GM19395 (cell line): ENCODE measurements around the gene ATXN7L1.

ENCODE experiments used
- ATAC-seq: cut with Tn5 transposase; IDR thresholded peaks from one replicate; pipeline ENCODE4 v1.9.1; 2021; ENCODE audit warnings: mild to moderate bottlenecking, moderate library complexity; ENCODE audit not compliant: unreplicated experiment

ATXN7L1 gene

DNA sequence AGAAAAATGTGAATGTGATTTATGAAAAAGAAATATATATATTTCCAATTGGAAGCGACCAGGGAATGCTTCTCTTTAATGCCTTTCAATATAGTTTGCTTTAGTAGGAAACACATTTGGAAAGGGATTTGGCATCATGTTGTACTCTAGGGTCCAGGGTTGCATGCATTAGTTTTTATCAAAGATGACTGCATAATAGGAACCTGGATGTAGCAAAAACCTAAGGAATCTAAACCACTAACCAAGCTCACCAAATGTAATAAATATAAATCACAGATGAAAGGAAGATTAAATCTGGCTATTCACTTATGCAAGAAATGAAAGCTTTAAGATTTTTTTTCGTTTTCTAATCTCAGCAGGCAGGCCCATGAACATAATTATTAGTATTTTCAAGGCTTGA, 120.0 kb downstream of the ATXN7L1 start:
- ATAC-seq, result no peak

DNA sequence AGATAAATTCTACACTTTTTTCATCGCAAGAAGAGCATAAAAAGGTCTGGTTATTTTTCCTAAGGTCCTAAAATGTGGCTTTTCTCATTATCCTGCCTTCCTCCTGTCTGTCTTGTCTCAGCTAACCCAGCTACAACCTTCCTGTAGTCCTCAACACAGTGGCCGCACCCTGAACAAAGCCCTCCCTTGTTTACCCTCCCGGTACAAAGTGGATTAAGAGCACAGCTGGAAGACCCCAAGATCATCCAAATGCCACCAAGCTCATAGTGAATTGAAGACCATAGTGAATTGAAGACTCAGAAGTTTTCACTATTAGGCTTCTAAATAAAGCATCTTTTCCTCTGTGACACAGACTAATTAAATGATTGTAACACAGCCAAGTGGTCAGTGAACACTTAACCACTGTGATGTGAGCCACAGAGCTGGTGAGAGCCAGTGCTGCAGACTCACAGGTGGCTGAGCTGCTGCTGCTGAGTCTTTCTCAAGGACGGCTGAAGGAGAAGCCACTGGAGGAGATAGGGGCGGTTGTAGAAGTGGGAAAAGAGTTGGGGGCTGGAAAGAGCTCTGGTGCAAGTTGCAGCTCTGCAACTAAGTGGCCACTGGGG, 123.6 kb downstream of the ATXN7L1 start:
- no peak for ATAC-seq

DNA sequence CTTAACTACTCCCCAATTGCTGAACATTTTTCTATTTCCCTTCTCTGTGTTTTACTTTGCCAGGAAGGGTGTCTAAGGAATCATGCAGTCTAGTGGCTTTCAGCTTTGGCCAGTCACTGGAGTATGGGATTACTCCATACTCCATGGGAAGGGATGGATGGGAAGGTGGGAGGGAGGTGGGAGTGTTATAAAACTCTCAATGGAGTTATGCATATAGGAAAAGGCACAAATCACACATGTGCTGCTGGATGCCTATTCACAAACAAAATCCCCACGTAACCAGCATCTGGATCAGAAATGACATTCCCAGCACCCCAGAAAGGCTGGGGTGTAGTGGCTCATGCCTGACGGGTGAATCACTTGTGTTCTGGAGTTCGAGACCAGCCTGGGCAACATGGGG, 125.3 kb downstream of the ATXN7L1 start:
- ATAC-seq, result no peak

DNA sequence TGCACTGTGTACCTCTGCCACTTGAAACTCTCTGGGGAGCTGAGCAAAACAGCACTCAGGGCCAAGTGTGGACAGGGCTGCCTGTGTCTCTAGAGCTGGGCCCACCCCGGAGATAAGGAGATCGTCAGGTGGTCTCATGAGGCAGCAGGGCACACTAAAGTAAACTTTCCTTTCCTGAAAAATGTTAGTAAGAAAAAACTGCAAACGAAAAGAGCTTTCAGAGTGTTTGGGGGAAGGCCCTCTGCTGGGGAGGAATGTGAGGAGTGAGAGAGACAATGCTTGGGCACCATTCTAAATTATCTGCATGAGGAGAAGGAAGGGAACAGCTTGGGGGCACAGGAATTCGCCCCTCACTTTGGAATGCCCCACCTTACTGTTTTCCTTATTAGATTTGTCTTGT, 127.7 kb downstream of the ATXN7L1 start:
- ATAC-seq, result no peak

DNA sequence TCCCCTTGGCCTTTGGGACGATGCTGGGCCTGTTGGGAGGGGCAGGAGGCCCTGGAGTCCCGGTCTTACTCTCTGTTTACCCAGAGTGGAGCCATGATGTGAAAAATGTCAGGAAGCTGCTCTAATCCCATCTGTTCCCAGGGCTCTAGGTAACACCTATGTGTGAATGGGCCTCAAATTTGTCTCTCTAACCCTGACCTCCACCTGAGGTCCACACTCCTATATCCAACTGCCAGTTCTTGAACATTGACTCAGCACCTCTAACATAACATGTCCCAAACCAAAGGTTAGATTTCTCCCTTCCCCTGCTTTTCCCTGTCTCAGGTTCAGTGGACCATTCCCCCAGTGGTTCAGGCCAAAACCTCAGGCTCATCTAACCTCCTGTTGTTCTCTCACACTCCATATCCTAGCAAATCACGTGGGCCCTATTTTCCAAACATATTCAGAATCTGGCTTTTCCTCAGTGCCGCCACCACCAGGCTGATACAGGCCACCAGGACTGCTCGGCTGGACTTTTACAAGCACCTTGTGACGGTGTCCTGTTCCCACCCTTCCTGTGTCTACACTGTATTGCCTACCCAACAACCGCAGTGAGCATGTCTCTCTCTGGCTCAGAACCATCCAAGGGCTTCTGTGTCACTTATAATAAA, 130.6 kb downstream of the ATXN7L1 start:
- ATAC-seq, result no peak

DNA sequence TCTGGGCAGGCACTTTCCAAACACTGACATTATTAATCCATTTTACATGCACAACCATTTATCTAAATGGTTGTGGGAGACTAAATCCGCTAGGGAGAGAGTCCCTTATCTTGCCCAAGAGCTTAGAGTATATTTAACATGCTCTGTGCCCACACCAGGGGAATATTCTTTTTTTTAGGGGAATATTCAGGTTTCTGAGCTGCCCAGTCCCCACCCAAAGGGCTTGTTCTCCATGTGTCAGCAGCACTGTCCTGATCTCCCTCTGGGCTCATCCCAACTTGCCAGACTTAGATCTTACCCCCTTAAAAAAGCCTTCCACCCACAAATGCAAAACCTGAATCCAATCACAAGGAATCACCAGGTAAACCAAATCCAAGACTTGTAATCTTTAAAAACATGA, 132.1 kb downstream of the ATXN7L1 start:
- no peak for ATAC-seq

DNA sequence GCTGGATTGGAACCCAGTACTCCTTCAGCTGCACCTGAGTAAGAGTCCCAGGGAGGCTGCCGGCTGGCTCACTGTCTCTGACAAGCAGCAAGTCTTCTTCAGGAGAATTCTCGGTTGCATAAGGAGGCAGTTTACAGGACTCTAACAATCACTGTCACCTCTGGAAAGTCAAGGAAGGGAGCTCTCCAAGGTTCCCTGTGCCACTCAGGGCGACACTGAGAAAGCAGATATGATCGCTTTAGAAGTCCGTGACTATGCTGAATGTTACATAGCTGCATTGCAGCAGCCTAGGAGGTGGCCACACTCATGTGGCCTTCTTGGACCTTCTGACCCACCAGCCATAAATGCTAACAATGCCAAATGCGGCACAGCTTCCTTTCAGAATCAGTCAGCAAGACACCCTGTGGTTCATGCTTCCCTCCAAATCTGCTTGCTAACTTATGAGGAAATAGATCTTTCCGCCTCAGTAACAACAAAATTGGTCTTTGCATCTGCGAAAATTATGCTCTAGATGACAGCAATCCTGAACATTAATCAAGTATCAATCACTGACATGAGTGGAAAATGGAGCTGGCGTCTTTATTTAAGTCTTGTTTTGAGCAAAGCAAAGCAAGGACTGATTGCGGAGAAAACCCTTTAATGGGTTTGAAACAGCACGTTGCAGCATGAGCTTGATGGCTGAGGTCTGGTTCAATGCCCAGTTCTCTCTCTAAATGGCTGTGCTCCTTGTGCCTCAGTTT, 132.9 kb downstream of the ATXN7L1 start:
- no peak for ATAC-seq

DNA sequence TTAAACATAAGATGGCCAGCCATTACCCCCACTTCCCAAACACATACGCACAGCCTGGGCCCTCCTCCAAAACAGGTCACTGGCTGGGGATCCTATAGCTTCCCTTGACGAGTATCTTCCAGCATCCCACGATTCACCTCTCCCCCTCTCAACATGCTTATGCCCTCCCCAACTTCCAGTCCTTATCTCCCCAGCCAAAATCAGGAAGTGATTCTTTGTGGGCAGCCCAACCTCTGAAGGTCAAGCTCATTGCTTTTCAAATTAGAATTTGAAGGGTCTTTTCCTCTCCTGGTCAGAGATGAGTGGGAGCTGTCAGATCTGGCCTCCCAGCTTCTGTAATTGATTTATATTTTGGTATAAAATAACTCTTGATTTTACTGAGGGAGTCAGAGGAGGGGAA, 133.6 kb downstream of the ATXN7L1 start:
- no peak for ATAC-seq

DNA sequence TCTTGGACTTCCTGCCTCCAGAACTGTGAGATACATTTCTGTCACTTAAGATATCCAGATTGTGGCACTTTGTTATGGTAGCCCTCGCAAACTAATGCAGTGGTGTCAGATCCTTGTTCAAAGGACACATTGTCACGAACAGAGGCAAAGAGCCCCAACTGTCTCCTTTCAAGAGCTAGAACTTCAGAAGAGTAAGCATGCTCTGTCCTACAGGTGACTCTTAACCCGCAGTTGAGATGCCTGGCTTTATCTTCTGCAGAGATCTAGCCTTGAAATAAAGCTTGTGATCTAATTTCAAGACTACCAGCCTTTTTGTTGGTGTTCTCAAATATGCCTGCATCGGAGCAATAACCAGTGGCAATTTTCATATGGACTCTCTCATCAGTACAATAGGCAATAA, 134.4 kb downstream of the ATXN7L1 start:
- no peak for ATAC-seq

DNA sequence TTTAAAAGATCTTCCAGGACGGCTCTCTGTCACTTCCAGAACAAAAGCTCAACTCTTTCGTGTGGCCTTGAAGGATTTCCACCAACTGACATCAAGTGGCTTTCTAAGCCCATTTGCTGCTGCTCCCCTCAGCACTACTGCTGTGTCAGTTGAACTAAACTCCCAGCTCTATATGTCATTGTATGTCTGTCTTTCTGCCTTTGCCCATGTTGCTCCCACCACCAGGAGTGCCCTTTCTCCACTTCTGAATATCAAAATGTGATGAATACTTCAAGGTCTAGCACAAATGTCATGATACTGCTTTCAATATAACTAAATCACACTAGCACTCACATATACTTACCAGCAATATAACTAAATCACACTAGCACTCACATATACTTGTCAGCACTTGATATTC, 138.3 kb downstream of the ATXN7L1 start:
- ATAC-seq, result no peak

DNA sequence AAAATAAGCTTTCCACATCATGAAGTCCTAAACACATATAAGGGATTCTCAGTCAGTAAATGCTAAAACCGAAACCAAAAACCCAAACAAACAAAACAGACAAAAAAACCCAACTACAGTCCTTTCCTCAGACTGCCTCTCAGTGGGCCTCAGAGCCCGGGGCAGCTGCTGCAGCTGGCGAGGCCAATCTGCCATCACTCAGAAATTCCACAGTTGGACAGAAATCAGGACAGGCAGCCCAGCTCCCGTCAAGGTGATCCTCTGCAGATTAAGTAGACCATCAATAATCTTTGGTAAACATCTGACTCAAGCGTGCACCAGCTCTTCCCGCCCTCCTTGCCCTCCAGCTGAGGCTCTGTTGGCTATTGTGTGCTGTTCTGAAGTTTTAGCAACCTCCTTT, 142.2 kb downstream of the ATXN7L1 start:
- ATAC-seq, result no peak

DNA sequence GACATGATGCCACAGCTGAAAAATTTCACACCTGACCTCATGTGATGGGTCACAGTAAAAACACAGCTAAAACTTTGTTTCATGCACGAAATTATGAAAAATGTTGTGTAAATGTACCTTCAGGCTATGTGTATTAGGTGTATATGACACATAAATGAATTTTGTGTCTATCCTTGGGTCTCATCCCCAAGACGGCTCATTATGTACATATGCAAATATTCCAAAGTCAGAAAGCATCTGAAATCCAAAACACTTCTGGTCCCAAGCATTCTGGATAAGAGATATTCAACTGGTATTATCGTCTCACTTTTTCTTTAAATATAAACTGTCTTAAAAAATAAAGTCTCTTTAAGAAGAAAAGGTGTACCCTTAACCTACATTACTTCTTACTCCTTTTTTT, 145.4 kb downstream of the ATXN7L1 start:
- ATAC-seq, result no peak

DNA sequence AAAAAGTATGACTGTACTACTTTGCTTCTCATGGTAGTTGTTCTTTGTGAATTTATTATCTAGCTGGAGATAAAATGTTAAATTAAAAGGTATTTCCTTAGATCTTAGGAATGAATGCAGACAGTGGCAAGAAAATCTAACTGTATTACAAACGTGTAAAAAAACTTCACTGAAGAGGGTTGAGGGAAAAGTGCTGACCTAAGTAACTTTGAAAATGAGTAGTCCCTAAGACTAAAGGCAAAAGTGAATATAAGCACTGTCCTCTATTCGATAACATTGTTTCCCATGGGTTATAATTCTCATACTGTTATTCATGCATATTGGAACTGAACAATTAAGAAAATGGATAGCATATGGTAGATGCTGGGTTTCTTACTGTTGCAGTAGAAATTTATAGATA, 148.4 kb downstream of the ATXN7L1 start:
- ATAC-seq, result no peak

DNA sequence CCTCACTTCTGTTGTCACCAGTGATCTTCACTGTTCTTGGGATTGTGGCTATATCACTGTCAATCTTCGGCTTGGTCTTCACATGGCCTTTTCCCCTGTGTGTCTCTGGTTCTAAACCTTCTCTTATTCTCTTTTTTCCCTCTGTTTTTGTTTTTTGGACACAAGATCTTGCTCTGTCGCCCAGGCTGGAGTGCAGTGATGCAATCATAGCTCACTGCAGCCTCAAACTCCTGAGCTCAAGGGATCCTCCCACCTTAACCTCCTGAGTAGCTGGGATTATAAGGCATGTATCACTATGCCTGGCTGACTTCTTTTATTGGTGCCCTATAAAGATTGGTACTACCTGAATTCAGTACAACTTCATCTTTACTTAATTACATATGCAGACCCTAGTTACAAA, 151.7 kb downstream of the ATXN7L1 start:
- ATAC-seq, result no peak

DNA sequence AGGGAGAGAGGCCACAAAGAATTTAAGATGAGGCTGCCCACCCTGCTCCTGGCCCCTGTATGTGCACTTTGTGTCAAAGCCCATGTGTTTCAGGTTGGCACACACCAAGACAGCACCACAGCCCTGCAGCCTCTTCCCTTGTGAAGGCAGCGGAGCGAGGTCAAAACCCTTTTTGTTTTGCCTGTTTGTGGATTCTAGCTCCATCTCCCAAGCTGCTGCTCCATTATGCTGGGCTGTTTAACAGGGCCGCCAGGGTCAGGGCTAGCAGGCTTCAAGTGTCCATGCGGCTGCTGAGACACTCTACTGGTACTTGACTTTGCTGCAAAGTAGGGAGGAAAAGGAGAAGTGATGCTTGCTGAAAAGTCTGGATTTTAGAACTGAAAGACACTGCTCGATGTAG, 152.8 kb downstream of the ATXN7L1 start:
- no peak for ATAC-seq

DNA sequence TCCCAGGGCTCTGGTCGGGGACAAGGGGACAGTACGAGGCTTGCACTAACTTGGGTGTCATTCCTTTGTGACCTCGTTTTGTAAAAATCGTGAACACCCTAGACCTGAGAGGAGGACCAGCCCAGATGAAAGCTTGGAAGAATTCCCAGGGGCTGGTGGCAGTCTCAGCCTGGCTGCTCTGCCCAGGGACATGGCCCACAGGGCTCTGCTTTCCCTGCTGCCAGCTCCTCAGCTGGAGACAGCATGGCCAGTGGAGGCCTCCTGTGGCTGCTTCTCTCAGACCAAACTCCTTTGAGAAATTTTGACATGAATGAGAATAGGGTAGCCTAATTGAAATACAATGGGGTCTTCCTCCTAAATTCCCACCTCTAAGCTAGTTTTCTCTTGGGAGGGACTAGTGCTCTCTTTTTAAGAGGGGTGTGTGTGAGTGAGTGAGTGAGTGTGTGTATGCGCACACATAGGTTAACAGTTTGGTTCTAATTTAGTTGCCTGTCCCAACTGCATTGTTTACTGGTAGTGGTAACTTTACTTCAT, 154.8 kb downstream of the ATXN7L1 start:
- ATAC-seq, result no peak

DNA sequence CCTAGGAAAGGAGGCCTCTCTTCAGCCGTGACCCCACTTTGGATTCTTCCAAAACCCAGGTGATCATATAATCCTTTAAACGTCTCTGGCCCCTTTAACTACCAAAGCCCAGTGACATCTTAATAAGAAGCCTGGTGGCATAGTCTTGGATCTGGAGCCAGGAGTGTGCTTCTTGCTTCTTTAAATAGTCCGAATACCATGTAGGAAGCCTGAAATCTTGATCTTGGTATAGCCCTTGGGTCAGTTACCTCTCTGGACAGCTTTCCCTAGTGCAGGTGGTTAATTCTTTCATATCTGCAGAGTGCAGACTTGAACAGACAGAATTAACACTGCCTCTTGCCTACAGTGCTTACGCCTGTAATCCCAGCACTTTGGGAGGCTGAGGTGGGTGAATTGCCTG, 156.5 kb downstream of the ATXN7L1 start:
- ATAC-seq, result no peak

DNA sequence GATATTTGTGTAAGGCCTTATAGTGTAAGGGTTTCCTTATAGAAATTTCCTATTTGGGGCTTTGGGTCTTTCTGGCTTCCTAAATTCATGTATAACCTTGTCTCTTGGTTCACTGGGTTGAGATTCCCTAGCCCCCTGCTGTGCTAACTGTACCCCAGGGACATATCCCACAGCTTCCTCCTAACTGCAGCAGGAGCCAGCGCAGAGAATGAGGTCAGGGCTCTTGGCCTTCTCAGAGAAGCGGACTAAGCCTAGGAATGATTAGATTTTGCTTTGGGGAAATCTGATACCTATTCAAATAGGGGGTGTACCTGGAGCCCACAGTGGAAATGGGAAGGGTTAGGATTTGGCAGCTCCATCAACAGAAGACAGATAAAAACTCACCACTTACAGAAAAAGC, 157.0 kb downstream of the ATXN7L1 start:
- no peak for ATAC-seq

DNA sequence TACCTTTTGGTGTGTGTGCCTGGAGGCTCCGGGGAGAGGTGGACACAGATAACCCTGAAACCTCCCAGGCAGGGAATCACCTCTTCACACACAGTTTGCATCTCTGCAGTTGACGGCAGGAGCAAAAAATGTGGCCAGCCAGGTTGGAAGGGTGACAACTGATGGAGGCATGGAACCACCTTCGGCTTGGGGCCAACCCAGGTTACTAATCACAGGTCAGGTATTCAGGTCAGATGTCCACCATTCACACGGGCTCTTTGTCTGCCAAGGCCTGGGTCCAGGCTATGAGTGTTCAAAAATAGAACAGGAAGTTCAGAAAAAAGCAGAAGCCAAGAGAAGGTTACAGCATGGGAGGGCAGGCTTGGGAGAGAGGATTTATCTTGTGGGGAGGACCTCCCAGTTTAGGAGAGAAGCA, 157.9 kb downstream of the ATXN7L1 start:
- ATAC-seq, result no peak

DNA sequence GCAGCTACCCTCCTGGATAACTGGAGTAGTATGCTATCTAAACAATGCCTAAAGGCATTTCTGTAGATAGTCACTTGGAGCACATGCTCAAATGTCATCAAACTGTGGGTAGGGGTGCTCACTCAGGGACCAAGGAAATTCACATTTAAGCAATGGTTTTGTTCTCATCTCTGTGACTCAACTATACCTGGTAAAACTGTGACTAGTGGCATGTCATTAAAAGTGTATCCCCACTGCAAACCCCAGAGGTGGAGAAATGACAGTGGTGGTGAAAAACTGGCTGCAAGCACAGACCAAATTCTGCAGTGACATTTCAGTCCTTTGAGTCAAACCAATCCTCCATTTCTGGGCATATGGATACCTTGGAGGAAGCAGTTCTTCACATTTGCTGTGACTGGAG, 160.9 kb downstream of the ATXN7L1 start:
- ATAC-seq, result no peak

DNA sequence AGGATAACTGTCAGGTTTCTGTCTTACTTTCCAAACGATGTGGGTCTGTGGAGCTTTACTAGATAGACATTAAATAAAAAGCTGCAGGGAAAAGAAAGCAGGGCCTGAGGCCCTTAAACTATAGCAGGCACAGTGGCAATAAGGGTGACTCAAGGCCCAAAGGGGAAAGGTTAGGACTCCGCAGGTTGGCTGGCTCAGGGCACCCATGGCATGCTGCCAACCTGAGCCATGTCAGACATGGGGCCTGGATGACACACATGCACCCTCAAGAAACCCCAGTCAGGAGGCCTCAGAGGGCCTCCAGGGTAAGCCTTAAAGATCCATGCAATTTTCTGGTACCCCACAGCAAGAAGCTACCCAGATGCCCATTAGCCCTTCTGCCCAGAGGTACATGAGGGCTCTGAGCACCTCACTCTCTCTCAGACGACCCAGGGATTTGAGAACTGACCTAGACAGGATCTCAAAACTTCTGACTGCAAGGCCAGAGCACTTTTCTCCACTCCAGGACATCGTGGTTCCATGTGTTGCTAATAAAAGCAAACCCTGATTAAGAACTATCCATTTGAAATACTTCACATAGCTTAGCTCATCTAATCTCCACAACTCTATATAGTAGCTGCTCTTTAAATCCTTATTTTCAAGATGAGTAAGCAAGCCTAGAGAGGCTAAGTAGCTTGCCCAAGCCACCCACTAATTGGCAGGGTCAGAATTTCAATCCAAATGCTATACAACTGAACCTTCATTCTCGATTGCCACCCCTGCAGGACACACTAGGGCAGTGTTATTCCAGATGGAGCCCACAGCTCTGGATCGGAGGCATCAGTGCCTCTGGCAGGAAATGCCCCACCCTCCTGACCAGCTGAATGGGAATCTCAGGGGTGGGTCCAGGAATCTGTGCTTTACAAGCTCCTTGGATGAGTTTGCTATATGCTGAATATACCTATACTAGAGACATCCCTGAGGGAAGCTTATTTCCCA, 162.6 kb downstream of the ATXN7L1 start:
- ATAC-seq, result no peak
